IPS DF 19.7 (cell line): ENCODE data around the gene PAPPA.

ENCODE experiments used
- DNase-seq: peaks from one replicate; pipeline ENCODE4 v3.0.0-alpha.2; 2013; ENCODE audit warnings: low read depth, low spot score

Gene PAPPA

DNA sequence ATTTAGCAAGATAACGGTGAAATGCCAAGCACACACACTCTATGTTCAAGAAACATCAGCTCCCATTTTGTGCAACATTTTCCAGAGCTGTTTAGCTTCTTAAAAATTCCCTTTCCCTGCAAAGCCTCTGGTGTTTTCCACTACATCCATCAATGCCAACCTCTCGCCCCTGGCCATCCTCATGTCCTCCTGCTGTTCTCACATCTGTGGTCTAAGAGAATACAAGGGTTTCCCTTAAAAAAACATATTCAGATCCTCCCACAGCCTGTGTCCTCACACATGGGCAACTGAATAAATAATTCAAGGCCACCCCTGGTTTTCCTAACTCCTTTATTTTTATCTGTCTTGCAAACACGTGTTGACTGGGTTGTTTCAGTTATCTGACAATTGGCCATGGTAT, 70.3 kb downstream of the PAPPA start:
- no peak for DNase-seq

DNA sequence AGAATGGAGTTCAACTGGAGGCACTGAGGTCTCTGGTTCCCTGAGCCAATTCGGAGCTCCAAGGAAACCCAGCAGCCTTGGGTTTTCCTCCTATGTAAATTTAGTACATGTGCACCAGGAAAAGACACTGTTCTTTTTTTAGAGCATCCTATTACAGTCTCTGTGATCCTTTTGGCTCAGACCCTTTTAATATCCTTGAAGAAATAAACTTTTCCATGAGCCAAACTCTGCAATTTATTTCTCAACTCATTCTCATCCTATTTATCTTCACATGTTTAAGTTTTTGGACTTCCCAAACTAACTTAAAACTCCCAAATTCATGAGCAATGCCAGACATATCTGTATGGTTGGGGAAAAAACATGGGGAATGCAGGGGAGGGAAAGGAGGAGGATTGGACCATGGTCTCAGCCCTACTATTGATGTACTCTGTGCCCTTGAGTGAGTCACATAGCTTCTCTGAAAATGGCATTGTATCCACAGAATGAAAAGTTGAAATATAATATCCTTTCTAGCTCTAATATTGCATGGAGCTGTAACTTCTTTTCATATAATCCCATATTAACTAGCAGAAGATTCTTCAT, 76.6 kb downstream of the PAPPA start:
- no peak for DNase-seq

DNA sequence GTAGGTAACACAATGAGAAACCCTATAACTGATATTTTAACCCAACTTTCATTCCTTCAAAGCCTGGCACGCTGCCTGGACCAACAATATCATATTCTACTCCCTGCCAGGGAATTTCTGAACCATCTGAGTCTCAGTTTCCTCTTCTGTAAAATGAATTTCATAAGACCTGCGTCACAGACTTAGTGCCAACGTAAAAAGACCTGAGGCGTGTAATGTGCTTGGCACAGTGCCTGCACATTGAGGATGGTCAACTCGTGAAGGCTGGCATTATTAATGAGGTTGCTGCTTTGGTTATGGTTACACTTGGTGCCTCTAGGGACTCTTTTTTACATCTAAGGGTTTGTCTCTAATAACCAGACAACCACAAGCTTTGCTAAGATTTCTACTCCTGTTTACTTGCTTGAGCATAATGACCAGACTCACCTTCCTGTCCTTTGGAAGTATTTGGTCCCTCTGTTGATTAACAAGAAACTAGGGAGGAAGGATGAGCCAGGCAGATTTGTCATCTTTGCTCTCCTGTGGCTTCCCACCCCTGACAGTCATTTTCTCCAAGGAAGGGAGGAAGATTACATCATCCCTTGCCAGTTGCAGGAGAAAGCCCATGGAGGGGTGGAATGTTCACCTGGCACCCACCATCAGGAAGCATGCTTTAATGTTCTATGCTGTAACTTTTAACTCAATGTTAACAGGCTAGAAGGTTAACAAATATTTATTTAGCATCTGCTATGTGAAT, 79.0 kb downstream of the PAPPA start:
- no peak for DNase-seq

DNA sequence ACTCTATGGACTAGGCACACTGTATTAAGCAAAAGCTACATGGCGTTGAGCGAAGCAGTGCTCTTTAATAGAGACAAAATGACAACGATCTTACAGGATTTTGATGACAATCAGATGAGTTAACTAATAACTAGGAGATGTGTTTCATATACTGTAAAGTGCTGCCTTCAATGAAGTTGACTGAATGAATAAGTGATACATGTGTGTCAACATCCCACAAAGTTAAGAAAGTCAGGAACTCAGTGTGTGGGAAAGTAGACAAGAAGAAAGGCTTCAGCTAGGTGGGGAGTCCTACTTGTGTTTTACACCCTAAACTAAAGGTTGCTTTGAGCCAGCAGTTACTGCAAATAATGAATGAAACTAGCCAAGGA, 79.6 kb downstream of the PAPPA start:
- no peak for DNase-seq

DNA sequence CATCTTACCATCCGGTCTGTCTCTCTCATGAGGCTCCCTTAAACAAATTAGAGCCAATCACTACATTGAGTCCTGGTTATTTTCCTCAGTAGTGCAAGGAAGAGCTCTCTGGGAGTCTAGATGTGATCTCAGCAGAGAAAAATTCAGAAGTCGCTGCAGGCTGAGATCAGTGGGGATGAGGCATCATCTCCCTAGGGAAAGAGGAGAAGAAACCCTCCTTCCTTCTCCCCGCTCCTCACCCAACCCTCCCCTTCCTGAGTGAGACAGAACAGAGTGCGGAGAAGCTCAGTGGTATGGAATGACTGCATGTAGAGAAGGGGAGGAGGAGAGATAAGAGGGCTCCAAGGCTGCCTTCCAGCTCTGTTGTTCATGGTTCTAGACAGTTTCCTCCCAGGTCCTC, 80.5 kb downstream of the PAPPA start:
- DNase-seq, result no peak

DNA sequence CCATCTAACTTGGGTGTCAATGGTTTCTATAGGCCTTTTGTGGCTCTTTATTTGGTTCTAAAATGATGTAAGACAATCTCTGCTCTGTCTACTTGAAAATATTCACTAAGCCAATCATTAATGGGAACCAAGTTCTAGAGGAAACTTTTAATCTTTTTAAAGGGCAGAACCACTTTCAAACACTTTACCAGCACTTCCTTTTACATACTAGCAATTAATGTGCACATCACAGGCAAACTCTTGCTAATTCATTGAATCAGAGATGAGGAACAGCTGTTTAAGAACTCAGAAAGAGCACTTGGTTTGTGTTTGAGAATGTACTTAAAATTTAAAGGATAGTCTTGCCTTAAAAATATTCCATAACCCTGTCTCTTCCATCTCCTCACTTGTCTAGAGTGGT, 83.4 kb downstream of the PAPPA start:
- DNase-seq, result no peak

DNA sequence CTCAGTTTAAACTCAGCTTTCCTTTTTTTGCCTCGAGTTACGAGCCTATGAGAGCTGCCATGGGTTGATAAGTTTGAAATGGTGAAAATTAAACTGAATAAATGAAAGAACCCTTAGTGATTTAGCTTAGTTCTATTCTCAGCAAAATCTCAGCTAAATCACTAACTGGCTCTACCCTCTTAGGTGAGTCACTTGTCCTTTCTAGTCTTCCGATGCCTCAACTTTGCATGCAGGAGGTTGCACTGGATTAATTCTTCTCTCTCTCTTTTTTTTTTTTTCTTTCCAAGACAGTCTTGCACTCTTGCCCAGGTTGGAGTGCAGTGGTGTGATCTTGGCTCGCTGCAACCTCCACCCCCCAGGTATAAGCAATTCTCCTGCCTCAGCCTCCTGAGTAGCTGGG, 83.9 kb downstream of the PAPPA start:
- DNase-seq, result no peak

DNA sequence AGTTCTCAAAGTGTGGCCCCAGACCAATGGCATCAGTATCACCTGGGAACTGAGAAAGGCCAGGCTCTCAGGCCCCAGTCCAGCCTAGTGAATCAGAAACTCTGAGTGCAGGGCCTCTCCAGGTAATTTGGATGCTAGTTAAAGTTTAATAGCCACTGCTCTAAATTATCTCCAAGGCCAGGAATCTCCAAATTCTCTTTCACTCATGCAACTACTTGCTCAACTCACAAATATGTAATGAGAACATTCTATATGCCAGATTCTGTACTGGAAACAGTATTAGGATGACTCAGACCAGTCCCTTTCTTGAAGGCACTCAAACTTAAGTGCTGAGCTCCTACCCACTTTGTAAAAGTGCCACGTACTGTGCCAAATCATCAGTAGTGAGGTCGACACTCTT, 84.6 kb downstream of the PAPPA start:
- no peak for DNase-seq

DNA sequence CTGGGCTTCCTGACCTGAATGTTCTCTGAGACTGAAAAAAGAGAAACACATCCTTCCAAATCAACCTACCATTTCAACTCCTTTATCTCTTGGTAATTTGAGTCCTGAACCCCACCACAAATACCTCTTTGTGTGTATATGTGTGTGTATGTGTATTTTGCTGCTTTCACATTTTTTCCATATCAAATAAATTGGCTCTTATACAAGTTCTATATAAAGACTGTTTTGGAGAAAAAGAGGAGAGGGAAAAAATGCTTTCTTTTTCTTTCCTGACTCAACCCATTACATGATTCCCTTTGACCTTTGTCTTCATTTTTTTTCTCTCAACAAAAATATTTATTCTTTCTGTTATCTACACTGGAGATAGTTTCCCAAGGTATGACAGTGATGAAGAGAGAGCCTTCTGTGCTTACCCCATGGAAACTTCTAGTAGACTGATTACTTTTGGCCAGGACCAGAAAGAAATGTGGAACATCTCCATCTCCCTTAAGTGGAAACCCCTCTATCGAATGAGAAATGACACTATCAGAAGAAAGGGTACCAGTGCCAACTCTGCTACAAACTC, 85.3 kb downstream of the PAPPA start:
- no peak for DNase-seq

DNA sequence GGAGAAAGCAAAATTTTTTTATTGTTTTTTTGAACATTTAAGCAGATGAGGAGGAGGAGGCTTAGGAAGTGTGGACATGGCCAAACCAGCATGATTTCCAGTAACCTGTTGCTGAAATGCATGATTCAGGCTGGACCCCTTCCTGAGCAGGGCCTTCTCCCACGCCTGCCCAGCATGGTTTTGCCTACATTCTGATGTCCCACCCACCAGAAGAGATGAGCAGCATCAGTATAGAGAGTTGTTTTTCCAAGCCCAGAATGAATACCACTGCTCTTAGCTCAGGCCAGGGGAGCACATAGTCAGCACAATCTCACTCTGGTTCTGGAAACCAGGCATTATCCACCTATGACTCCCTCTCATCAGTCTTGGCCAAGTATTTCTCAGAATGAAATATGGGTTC, 90.1 kb downstream of the PAPPA start:
- DNase-seq, result no peak

DNA sequence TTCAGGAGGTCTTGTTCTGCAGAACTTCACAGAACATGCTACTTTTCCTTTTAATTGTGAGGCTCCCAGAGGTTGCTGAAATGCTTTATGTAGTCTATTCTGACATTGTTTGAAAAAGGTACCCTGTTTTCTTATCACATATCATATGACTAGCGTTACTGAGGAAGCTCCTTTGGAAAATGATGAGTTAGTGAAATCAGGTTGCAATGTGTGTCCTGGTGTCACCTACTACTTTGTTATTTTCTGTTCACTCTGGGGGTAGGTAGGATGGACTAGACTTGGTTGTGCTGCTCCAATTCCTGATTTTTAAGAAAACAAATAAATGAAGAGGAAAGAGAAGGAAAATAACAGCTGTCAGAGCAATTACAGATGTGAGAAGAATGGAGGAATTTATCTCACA, 93.7 kb downstream of the PAPPA start:
- no peak for DNase-seq

DNA sequence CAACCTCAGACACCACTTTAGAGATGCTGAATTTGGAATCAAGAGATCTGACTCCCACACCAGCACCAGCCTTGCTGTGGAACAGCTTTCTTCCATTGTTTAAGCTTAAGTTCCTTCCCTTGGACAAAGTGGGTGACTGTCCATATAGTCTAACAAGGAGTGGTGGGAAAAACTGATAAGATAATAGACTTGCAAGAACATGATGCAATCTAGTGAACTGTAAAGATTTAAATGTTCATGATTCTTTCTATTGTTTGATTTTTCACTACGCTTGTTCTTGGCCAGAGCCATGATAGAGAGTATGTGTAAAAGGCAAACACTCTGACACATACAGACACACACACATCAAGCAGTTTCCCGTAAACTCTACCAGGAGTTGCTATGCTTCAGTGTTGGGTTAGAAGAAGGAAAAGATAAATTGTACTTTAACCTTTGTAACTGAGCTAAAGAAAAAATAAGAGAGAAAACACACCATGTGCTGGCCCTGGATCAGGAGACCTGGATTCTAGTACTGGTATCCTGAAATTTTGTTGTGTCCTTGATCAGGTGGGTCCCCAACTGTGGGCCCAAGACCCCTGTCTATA, 94.3 kb downstream of the PAPPA start:
- no peak for DNase-seq

DNA sequence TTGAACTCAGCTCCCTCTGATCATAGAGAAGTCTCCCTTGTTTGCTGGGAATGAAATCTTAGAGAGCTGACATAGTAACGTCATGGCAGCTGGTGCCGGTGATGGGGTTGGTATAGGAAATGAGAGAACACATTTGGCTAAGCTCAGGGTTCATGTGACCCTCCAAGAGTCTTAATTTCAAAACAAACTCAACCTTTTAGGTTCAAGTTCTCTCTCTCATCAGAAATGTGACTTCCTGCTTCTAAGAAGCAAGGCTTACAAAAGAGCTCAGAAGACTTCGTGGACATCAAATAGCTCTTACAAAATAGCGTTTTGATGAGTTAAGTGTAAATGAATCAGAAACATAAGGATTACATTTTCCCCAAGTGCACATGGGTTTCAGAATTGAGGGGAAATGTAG, 97.3 kb downstream of the PAPPA start:
- no peak for DNase-seq

DNA sequence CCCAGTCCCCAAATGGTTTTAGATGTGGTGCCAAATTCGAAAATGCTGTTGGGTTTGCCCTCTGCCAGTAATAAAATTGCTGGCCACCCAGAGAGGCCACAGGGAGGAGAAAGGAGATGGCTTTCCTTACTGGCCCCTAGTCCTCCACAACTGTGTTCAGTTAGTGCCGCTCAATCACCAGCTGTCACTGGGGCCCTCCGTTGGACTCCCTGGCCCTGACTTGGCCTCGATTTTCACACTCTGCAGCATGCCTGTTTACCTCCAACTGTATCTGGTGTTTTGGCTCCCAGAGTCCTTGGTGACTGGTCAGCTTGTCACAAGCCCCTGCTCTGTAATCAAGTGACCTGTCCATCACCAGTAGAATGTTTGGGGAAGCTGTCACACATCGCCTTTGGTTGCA, 97.8 kb downstream of the PAPPA start:
- no peak for DNase-seq

DNA sequence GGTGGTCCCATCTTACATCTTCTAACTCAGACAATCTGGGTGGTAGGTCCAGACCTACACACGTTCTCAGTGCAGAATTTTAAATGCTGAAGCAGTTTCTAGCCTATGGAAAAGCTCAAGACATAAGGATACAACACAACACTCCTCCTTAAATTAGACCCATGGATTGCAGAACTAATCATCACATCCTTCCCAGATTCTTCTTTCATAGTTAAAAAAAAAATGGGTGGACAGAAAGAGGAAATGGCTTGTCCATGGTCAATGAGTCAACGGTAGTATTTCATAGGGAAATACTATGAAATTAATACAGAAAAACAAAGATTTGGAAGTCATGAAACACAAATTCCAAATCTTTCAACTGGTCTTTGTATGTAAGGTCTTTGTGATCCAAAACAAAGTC, 106.9 kb downstream of the PAPPA start:
- no peak for DNase-seq

DNA sequence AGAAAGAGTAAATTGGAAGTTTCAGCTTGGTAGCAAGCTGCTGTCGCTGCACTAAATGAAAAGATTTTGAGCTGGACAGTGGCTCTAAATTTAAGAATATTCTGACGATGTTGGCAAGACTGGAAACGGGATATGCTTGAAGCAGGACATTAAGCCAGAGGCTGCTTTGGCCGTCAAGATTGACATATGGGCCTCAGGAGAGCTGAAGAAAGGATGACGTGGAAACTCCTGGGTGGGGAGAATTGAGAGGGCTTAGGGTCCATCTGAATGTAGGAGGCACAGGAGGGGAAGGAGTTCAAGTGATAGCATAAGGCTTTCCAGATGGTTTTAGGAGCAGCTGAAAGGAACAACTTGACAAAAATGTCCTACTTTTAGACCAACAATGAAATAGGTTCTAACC, 108.9 kb downstream of the PAPPA start:
- no peak for DNase-seq

DNA sequence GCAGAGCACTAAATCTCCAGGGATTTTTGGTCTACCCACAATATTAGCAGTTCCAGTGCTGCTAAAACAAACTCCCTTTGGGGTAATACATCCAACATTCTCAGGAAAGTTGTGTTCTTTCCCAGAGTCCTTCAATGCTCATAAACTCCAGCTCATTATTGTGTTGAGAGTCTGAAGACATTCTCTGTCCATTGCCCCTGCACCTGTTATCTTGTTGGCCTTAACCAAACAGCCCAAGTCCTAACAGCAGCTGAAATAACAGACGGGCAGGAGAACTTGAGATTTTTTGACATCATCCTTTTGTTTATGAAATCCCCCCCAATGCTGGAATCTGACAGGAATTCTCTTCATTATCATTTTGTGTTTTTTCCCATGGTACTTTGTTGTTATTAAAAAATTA, 110.8 kb downstream of the PAPPA start:
- DNase-seq, result no peak

DNA sequence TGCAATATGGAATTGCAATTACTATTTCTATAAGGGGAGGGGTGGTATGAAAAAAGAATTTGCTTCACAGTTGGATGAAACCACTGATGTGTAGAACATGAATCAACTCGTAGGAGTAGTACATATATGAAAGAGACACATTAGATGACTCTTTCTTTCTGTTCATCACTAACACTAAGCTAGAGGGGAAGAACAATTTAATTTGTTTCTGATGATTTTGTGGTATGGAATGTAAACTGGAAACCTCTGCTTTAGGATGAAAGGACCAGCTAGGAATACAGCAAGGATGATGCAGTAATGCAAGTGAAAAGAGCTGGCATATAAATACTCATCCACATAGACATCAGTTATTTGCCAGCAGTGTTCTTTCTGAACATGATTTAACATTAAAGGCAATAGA, 113.4 kb downstream of the PAPPA start:
- DNase-seq, result no peak

DNA sequence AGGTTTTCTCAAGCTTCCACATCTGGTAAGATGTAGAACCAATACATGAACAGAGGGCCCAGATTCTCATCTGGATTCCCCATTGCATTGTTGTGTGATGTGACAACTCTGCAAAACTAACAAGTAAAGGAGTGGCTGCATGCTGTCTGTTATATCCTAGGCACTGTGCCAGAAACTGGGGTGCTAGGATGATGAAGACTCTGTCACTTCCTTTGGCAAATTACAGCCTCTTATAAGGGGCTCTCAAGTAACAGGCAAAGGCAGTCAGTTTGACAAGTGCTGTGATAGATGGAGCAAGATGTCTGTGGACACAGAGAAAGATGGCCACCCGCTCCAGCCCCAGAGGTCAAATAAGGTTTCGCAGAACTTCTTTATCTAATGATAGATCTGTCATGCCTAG, 115.7 kb downstream of the PAPPA start:
- no peak for DNase-seq

DNA sequence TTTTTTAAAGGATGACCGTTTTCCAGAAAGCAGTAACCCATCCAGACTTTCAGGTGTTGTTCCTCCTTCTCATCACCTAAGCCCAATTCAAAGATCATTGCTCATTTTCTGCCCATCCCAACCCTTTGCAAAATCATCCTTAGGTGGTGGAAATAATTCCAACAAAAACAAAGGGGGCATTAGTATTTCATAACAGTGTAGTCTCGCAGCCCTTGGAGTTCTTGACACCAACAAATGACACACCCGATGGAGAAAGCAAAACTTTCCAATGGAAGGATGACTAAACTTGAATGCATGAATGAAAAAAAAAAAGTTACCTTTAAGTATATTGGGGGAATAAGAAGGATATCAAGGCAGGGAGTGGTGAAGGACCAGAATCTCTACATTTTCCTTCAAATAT, 117.0 kb downstream of the PAPPA start:
- DNase-seq, result no peak

DNA sequence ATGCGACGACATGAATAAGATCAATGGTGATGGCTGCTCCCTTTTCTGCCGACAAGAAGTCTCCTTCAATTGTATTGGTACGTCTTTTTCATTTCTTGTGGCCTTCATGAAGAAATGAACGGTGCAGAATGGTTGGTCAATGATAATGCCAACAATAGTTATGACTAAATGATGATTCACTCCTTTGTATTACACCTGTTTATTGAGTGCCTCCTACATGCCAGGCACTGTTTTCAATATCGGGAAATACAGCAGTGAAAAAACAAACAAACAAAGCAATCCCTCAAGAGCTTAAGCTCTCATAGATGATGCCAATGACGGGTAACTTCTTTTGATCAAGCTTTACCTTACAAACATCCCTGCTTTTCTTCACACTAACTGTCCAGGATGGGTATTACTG, 117.7 kb downstream of the PAPPA start:
- no peak for DNase-seq

DNA sequence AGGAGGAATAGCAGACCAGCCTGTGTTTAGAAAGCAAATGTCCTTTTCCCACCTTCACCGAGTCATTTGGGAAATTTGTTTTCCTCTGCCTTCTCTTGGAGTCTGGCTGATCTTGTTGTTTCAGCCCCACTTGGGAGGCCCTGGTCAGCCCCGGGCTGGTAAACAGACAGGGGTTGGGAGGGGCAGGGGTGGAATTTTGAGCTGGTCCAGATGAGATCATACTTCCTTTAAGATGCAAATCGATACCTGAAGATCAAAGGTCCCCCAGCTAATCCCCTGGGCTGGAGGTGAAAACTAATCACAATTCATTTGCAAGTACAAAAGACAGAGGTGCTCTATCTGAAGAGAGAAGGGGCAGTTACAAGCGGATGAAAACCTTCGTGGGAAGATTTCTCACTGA, 118.4 kb downstream of the PAPPA start:
- peak; percentile 89 for DNase-seq

DNA sequence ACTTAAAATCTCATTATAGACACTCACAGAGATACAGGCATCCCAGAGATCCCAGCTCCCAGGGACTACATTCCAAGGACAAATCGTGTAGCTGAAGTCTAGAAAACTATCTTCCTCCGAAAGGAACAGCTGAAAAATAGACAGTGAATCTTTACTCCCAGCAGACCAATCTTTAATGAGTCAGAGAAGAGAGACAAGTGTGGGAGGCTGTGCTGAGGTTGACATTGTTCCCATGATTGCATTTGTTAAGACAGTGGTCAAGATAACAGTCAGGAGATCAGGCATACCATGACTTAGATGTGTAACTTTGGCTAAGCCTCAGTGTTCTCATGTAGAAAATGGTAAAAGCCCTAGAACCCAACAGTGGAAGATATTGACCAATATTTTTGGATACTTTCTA, 120.7 kb downstream of the PAPPA start:
- DNase-seq, result no peak
